Measurements from ENCODE around the gene FGFBP1.
A peak's percentile ranks its signal among the peaks of the same experiment; 100 is the strongest.

Gene FGFBP1

DNA sequence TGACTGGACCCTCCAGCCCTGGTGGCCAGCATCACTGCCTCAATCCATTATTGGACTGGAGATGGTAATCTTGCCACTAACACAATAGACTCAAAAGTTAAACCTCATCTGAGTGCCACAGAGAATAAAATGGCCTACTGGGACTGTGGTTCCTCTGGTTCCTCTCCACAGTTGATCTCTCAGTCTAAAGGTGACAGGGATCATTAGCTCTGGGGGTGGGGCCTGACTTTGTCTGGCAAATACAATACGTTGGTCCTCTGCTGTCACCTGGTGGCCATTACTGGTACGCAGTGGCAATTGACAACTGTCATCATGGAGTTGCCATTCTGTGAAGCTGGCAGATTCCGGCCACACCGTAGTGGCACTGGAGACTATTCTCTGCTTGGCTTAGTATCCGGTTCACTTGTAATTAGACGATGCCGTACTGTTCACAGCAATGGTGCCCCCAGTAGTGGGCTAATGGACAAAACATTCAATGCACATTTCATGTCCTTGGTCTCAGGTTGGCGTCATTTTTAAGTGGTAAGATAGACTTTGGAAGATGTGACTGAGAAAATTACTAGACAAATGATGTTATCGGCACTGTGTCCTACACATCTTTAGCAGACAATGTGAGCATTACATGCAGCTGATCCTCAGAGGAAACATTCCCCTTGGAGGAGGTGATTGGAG, 17.8 kb upstream of the FGFBP1 start:
- no peaks in the 10 kb centered on the region for H3K36me3 ChIP-seq (ENCODE audit: low read depth)
- H3K4me1 ChIP-seq (ENCODE audit: insufficient read depth, poor library complexity, severe bottlenecking): no peaks in the 10 kb centered on the region
- H3K4me3 ChIP-seq (ENCODE audit: severe bottlenecking): no peak overlapping the region
- ATAC-seq (ENCODE audit: low read depth) (peak; percentile 90), DNase-seq (ENCODE audit: low spot score) (peak; percentile 76)
- no peak overlapping the region for H3K27ac ChIP-seq (ENCODE audit: poor library complexity, severe bottlenecking)
- TF ChIP-seq, protein P1, sequence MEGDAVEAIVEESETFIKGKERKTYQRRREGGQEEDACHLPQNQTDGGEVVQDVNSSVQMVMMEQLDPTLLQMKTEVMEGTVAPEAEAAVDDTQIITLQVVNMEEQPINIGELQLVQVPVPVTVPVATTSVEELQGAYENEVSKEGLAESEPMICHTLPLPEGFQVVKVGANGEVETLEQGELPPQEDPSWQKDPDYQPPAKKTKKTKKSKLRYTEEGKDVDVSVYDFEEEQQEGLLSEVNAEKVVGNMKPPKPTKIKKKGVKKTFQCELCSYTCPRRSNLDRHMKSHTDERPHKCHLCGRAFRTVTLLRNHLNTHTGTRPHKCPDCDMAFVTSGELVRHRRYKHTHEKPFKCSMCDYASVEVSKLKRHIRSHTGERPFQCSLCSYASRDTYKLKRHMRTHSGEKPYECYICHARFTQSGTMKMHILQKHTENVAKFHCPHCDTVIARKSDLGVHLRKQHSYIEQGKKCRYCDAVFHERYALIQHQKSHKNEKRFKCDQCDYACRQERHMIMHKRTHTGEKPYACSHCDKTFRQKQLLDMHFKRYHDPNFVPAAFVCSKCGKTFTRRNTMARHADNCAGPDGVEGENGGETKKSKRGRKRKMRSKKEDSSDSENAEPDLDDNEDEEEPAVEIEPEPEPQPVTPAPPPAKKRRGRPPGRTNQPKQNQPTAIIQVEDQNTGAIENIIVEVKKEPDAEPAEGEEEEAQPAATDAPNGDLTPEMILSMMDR (IDR thresholded peaks at IDR 0.05; ENCODE audit: poor library complexity, severe bottlenecking): peak; percentile 98
- H3K9me3 ChIP-seq (ENCODE audit: severe bottlenecking): no peaks in the 10 kb centered on the region
- no peaks in the 10 kb centered on the region for H3K27me3 ChIP-seq (ENCODE audit: insufficient read depth, poor library complexity, severe bottlenecking)

DNA sequence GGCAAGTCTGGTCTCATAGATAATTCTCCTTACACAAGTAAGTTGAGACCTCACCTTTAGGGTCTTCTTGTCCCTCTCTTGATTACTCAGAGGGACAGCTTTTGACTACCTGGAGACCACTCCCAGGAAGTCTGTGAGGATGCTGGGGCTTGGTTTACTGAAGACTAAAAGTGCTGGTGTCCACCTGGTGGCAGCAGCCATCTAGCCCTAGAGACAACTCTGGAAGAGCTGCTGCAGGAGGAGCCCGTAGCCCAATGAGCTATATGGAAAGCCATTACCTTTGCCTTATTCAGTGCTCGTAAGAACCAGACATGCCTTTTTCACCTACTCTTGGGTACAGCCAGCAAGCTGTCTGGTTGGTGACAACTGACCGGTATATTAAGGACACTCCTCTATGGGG, 17.1 kb upstream of the FGFBP1 start:
- Histone ChIP-seq H3K27me3 (ENCODE audit: insufficient read depth, poor library complexity, severe bottlenecking) (no peaks in the 10 kb centered on the region), H3K27ac (ENCODE audit: poor library complexity, severe bottlenecking) (no peak overlapping the region), H3K9me3 (ENCODE audit: severe bottlenecking) (no peaks in the 10 kb centered on the region), H3K4me1 (ENCODE audit: insufficient read depth, poor library complexity, severe bottlenecking) (no peaks in the 10 kb centered on the region), H3K4me3 (ENCODE audit: severe bottlenecking) (no peak overlapping the region), H3K36me3 (ENCODE audit: low read depth) (no peaks in the 10 kb centered on the region)
- DNase-seq (ENCODE audit: low spot score) (no peak), ATAC-seq (ENCODE audit: low read depth) (peak; percentile 55)
- TF ChIP-seq, protein P1 (IDR thresholded peaks at IDR 0.05; ENCODE audit: poor library complexity, severe bottlenecking): no peak

DNA sequence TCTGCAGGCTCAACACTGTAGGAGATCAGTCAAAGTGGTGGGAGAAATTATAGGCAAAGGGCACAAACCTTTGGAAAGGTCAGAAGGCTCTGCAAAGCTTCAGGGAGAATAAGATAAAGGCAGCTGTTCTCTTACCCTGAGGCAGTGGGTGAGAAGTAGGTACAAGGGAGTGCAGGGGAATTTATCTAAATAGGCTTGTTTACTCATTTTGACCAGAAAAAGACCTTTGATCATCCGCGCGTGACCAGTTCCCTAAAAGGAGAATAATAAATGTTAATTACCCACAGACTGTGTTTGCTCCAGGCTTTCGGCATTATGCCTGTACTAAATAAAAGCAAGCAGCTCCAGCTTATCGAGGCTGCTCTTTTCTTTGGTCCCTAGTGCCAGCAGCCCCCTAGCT, 15.1 kb upstream of the FGFBP1 start:
- Histone ChIP-seq H3K27ac (ENCODE audit: poor library complexity, severe bottlenecking) (no peak overlapping the region), H3K4me1 (ENCODE audit: insufficient read depth, poor library complexity, severe bottlenecking) (no peaks in the 10 kb centered on the region), H3K4me3 (ENCODE audit: severe bottlenecking) (no peak overlapping the region), H3K36me3 (ENCODE audit: low read depth) (no peaks in the 10 kb centered on the region), H3K27me3 (ENCODE audit: insufficient read depth, poor library complexity, severe bottlenecking) (no peaks in the 10 kb centered on the region), H3K9me3 (ENCODE audit: severe bottlenecking) (no peaks in the 10 kb centered on the region)
- ATAC-seq (ENCODE audit: low read depth) (no peak), DNase-seq (ENCODE audit: low spot score) (no peak)
- TF ChIP-seq, protein P1 (IDR thresholded peaks at IDR 0.05; ENCODE audit: poor library complexity, severe bottlenecking): no peak

DNA sequence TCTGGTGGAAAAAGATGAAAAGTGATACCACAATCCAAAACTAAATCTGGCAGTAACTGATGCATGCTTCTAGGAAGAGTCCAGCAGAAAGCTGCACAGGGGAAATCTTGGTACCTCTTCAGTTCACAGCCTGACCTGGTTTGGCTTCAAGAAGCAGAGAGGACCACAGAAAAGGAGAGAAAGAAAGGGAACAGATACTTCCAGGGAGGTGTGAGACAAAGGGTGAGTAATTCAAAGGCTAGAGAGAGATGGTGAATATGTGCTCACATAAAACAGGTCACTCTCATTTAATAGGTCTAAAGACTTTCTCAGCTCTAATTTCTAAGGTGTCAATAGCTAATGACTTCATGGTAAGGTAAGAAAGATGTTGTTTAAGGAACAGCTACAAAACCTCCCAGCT, 13.2 kb upstream of the FGFBP1 start:
- TF ChIP-seq, protein P1 (IDR thresholded peaks at IDR 0.05; ENCODE audit: poor library complexity, severe bottlenecking): no peak
- Histone ChIP-seq H3K4me1 (ENCODE audit: insufficient read depth, poor library complexity, severe bottlenecking) (peaks cover 8% of the 10 kb centered on the region), H3K4me3 (ENCODE audit: severe bottlenecking) (no peak overlapping the region), H3K27ac (ENCODE audit: poor library complexity, severe bottlenecking) (no peak overlapping the region), H3K27me3 (ENCODE audit: insufficient read depth, poor library complexity, severe bottlenecking) (no peaks in the 10 kb centered on the region), H3K9me3 (ENCODE audit: severe bottlenecking) (no peaks in the 10 kb centered on the region), H3K36me3 (ENCODE audit: low read depth) (no peaks in the 10 kb centered on the region)
- DNase-seq (ENCODE audit: low spot score): no peak
- no peak for ATAC-seq (ENCODE audit: low read depth)

DNA sequence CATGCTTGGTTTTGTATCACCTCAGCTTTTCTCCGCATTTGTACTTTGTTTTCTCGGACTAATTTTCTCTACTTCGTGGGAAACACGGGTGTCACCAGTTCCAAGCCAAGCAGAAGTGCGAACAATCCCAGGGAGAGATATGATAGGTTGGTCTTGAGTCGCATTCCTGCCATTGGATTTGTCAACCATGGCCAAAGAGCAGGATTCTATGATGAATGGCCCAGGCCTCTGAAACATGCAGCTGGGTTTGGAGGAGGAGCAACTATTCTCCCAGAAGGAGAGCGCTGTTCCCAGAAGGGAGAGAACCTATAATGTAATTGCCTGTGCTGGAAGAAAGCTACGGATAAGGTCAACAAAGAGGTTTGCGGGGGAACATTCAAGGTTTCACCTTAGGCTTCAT, 10.3 kb upstream of the FGFBP1 start:
- Histone ChIP-seq H3K4me3 (ENCODE audit: severe bottlenecking) (no peak overlapping the region), H3K36me3 (ENCODE audit: low read depth) (no peaks in the 10 kb centered on the region)
- TF ChIP-seq, protein P1 (IDR thresholded peaks at IDR 0.05; ENCODE audit: poor library complexity, severe bottlenecking): no peak

More for the DNA sequence above, 10.3 kb upstream of the FGFBP1 start:
- Histone ChIP-seq H3K9me3 (ENCODE audit: severe bottlenecking) (no peaks in the 10 kb centered on the region), H3K27me3 (ENCODE audit: insufficient read depth, poor library complexity, severe bottlenecking) (no peaks in the 10 kb centered on the region), H3K4me1 (ENCODE audit: insufficient read depth, poor library complexity, severe bottlenecking) (peaks cover 8% of the 10 kb centered on the region), H3K27ac (ENCODE audit: poor library complexity, severe bottlenecking) (no peak overlapping the region)
- ATAC-seq (ENCODE audit: low read depth): no peak
- no peak for DNase-seq (ENCODE audit: low spot score)

All from RWPE2 (cell line).